ENCODE measurements around the gene RGS8.

The RGS8 gene

DNA sequence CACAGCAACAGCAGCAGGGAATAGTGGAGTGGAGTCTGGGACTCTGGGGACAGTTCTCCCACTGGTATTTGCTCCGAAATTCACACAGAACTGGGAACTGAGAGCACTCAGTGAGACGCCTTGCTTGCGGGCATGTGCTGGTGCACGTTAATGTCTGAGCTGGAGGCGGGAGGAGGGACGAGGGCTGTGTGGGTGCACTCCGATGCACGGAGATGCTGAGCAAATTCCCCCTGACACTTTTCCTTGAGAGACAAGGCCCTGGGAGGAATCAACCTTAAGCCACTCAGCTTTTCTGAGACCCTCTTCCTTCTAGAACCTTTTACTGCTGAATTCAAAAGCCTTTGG is 2.8 kb downstream of the RGS8 start:
- POLR2A ChIA-PET = interaction anchor here (0.9 kb wide), 1 partner anchor 78 kb away, joined by 3 read pairs; no protein-coding TSS in a partner anchor
- CTCF ChIA-PET = no interaction called here
- no peak for DNase-seq (ENCODE audit: extremely low spot score)
- TF ChIP-seq, protein P1, sequence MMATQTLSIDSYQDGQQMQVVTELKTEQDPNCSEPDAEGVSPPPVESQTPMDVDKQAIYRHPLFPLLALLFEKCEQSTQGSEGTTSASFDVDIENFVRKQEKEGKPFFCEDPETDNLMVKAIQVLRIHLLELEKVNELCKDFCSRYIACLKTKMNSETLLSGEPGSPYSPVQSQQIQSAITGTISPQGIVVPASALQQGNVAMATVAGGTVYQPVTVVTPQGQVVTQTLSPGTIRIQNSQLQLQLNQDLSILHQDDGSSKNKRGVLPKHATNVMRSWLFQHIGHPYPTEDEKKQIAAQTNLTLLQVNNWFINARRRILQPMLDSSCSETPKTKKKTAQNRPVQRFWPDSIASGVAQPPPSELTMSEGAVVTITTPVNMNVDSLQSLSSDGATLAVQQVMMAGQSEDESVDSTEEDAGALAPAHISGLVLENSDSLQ (IDR thresholded peaks at IDR 0.05) = no peak
- TF ChIP-seq SP1 (IDR thresholded peaks at IDR 0.05) (no peak), FOXM1 (IDR thresholded peaks at IDR 0.05; ENCODE audit: borderline replicate concordance) (no peak), FOXA1 (IDR thresholded peaks at IDR 0.05) (no peak)

DNA sequence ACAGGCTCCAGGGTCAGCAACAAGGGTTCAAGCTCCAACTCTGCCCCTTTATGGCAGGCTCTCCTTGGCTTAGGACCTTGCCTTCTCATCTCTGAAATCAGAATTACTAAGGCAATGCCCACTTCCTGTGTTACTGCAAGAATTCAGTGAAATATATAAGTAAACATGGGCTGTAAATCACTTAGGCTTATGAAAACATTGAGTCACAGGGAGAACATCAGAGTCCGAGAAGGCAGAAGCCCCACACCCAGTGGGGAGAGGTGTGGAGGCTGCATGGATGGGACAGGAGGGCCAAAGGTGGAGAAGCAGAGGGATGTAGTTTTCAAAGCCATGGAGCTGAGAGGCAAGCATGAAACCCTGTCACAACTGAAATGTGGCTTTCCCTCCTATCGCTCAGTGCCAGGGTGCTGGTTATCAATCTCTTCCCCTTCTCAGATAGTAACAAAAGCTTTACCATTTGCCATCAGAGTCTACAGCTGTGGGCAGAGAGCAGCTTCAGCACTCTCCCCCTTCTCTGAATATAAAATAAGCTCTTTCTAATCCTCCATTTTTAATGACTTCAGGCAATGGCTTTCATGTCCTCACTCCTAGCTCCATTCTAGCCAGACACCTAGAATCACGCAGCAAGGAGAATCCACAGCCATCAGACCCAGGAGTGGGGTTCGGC is 3.4 kb downstream of the RGS8 start:
- POLR2A ChIA-PET = interaction anchor here (0.9 kb wide), 1 partner anchor 78 kb away, joined by 3 read pairs; no protein-coding TSS in a partner anchor
- TF ChIP-seq, protein P1 (IDR thresholded peaks at IDR 0.05) = 0 out of 2 replicates have a peak, but pooled peaks have one; percentile 13
- no peak for TF ChIP-seq NFRKB (IDR thresholded peaks at IDR 0.05)
- DNase-seq (ENCODE audit: extremely low spot score) = no peak
- CTCF ChIA-PET = interaction anchor here (0.6 kb wide), 1 partner anchor 85 kb away, joined by 3 read pairs; no protein-coding TSS in a partner anchor

- CTCF ChIA-PET = interaction anchor here (0.6 kb wide), 1 partner anchor 85 kb away, joined by 3 read pairs; no protein-coding TSS in a partner anchor
- POLR2A ChIA-PET = no interaction called here
- no peak for TF ChIP-seq BHLHE40 (IDR thresholded peaks at IDR 0.05; ENCODE audit: borderline replicate concordance)
- TF ChIP-seq LEF1 (IDR thresholded peaks at IDR 0.05; ENCODE audit: borderline replicate concordance) = no peak
- no peak for TF ChIP-seq ZNF384 (IDR thresholded peaks at IDR 0.05)
- TF ChIP-seq CTBP1 (IDR thresholded peaks at IDR 0.05; ENCODE audit: borderline replicate concordance) = no peak
- TF ChIP-seq SP1 (IDR thresholded peaks at IDR 0.05) = no peak
- TF ChIP-seq ELF4 (IDR thresholded peaks at IDR 0.05) = no peak
- no peak for TF ChIP-seq L3MBTL2 (conservative IDR thresholded peaks at IDR 0.05)
- TF ChIP-seq NFRKB (IDR thresholded peaks at IDR 0.05) = no peak
- no peak for TF ChIP-seq HDGF (IDR thresholded peaks at IDR 0.05; ENCODE audit: borderline replicate concordance)
- TF ChIP-seq, protein P1 (IDR thresholded peaks at IDR 0.05) = no peak
- DNase-seq (ENCODE audit: extremely low spot score) = no peak
These were observed 4.0 kb downstream of the RGS8 start for GRCh38 chr1:182680408-182680807.

DNA sequence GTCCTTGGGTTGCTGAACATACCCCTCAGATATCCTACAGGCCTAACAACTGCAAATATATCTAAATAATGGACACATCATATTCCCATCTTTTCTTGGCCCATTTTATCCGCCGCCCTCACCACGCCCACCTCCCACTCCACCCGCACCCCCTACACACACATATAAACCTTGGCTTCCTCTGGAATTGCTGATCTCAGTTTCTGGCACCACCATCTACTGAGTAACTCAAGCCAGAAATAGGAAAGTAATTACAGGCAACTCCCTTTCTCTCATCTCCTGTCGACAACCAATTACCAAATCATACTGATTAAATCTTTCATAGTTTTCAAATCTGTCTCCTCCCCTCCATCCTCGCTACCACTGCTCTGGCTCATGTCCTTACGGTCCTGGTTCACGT is 4.7 kb downstream of the RGS8 start:
- CTCF ChIA-PET = no interaction called here
- DNase-seq (ENCODE audit: extremely low spot score) = no peak
- TF ChIP-seq CTBP1 (IDR thresholded peaks at IDR 0.05; ENCODE audit: borderline replicate concordance) = no peak
- TF ChIP-seq FOXM1 (IDR thresholded peaks at IDR 0.05; ENCODE audit: borderline replicate concordance) = no peak
- TF ChIP-seq HDGF (IDR thresholded peaks at IDR 0.05; ENCODE audit: borderline replicate concordance) = no peak
- no peak for TF ChIP-seq FOXK2 (IDR thresholded peaks at IDR 0.05)
- TF ChIP-seq ARNT (IDR thresholded peaks at IDR 0.05) = no peak
- TF ChIP-seq SP1 (IDR thresholded peaks at IDR 0.05) = no peak
- no peak for TF ChIP-seq FOXA1 (IDR thresholded peaks at IDR 0.05)
- TF ChIP-seq BHLHE40 (IDR thresholded peaks at IDR 0.05; ENCODE audit: borderline replicate concordance) = no peak
- no peak for TF ChIP-seq ZNF384 (IDR thresholded peaks at IDR 0.05)
- TF ChIP-seq, protein P1 (IDR thresholded peaks at IDR 0.05) = no peak
- TF ChIP-seq LEF1 (IDR thresholded peaks at IDR 0.05; ENCODE audit: borderline replicate concordance) = no peak
- no peak for TF ChIP-seq NFRKB (IDR thresholded peaks at IDR 0.05)
- TF ChIP-seq ELF4 (IDR thresholded peaks at IDR 0.05) = no peak
- no peak for TF ChIP-seq TARDBP (IDR thresholded peaks at IDR 0.05)
- no peak for TF ChIP-seq SUZ12 (IDR thresholded peaks at IDR 0.05)
- TF ChIP-seq L3MBTL2 (conservative IDR thresholded peaks at IDR 0.05) = no peak
- POLR2A ChIA-PET = no interaction called here

DNA sequence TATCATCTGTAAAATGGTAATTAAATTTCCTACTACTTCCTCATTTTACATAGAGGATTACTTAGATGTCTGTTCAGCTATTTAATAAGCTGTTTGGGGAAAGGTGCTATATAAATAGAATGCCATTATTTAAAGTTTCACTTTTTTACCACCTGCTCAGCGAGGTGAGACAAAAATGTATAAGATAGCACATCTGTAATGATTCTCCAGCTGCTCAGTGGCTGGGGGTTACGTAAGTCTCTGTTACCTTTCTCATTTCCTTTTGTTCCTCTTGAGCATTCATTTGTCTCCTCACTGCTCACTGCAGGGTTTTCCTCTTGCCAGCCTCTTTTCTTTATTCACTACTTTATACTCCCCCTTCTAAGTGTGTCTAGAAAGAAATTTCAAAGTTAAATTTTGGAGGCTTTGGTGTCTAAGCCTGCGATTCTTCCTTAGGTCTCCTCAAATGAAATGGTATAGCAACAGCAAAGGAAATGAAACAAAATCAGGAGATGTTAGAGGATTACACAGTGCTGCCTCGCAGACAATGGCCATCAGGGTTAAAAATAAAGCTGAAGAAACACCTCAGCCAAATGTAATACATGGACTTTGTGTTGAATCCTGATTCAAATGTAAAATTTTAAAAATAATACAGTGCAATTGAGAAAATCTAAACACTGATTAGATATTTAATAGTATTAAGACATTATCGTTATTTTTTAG is 6.8 kb downstream of the RGS8 start:
- POLR2A ChIA-PET = interaction anchor here (1.5 kb wide), 1 partner anchor 62 kb away, joined by 5 read pairs; no protein-coding TSS in a partner anchor
- TF ChIP-seq LEF1 (IDR thresholded peaks at IDR 0.05; ENCODE audit: borderline replicate concordance) (no peak), CTBP1 (IDR thresholded peaks at IDR 0.05; ENCODE audit: borderline replicate concordance) (no peak)
- CTCF ChIA-PET = interaction anchor here (1.2 kb wide), 1 partner anchor 22 kb away, joined by 7 read pairs; no protein-coding TSS in a partner anchor
- no peak for DNase-seq (ENCODE audit: extremely low spot score)

GRCh38 chr1:182676274-182676673 is 8.1 kb downstream of the RGS8 start:
- no peak for DNase-seq (ENCODE audit: extremely low spot score)
- POLR2A ChIA-PET = interaction anchor here (1.5 kb wide), 1 partner anchor 61 kb away, joined by 5 read pairs; no protein-coding TSS in a partner anchor
- CTCF ChIA-PET = interaction anchor here (0.8 to 1.2 kb wide), 2 partner anchors 23 to 80 kb away, joined by 3 to 7 read pairs; no protein-coding TSS in a partner anchor
- no peak for TF ChIP-seq LEF1 (IDR thresholded peaks at IDR 0.05; ENCODE audit: borderline replicate concordance)
- TF ChIP-seq ARNT (IDR thresholded peaks at IDR 0.05) = no peak
- no peak for TF ChIP-seq BHLHE40 (IDR thresholded peaks at IDR 0.05; ENCODE audit: borderline replicate concordance)
- TF ChIP-seq L3MBTL2 (conservative IDR thresholded peaks at IDR 0.05) = no peak
- TF ChIP-seq NFRKB (IDR thresholded peaks at IDR 0.05) = no peak
- TF ChIP-seq, protein P1 (IDR thresholded peaks at IDR 0.05) = no peak
- TF ChIP-seq FOXK2 (IDR thresholded peaks at IDR 0.05) = no peak
- TF ChIP-seq SP1 (IDR thresholded peaks at IDR 0.05) = no peak
- TF ChIP-seq ELF4 (IDR thresholded peaks at IDR 0.05) = no peak
- no peak for TF ChIP-seq SUZ12 (IDR thresholded peaks at IDR 0.05)
- no peak for TF ChIP-seq FOXM1 (IDR thresholded peaks at IDR 0.05; ENCODE audit: borderline replicate concordance)
- no peak for TF ChIP-seq CTBP1 (IDR thresholded peaks at IDR 0.05; ENCODE audit: borderline replicate concordance)
- no peak for TF ChIP-seq ZNF384 (IDR thresholded peaks at IDR 0.05)
- TF ChIP-seq FOXA1 (IDR thresholded peaks at IDR 0.05) = no peak

All from HEK293T (cell line).